ENCODE data around the gene SSBP3. TPM values are rescaled to one million over a fixed set of nuclear protein-coding genes. Genes with fewer than 3 reads are reported as not detected.

The SSBP3 gene
- total and polyA plus RNA-seq, 2 of the 13 experiments (the other 11 are each of a cell fraction or from before 2014, with no cell fraction given): 8.5 to 17.6 TPM

GRCh38 chr1:54207287-54207686 lies 198.9 kb downstream of the SSBP3 start:
- Histone ChIP-seq H3K27ac (ENCODE audit: extremely low read length, insufficient read depth, low read length) (no peak overlapping the region), H2AFZ (ENCODE audit: low read length) (no peak overlapping the region), H3K4me1 (ENCODE audit: insufficient read depth, low read length) (peaks cover 9% of the 10 kb centered on the region), H3K36me3 (replicated peaks in 1 of 2; ENCODE audit: control insufficient read depth in 1 of 2, insufficient read depth in 2 of 2, low read length in 2 of 2) (peaks cover 27 to 69% of the 10 kb centered on the region in 2 experiments), H4K20me1 (ENCODE audit: insufficient read depth, low read length) (no peaks in the 10 kb centered on the region), H3K4me2 (ENCODE audit: low read depth, low read length) (no peak overlapping the region), H3K9me3 (ENCODE audit: low read length) (no peaks in the 10 kb centered on the region), H3K4me3 (replicated peaks in 1 of 3; ENCODE audit: insufficient read depth in 1 of 3, low read depth in 2 of 3, low read length in 3 of 3) (no peak overlapping the region), H3K9ac (ENCODE audit: insufficient read depth, low read depth, low read length) (no peak overlapping the region), H3K79me2 (ENCODE audit: insufficient read depth, low read length) (peaks cover 10% of the 10 kb centered on the region), H3K27me3 (ENCODE audit: control insufficient read depth in 1 of 2, insufficient read depth in 2 of 2, low read length in 2 of 2) (no peaks in the 10 kb centered on the region)
- in situ Hi-C loops (cut with HindIII; ENCODE audit: extremely low pct_ligation_motif_present, low pct_unique_long_range_greater_than_20kb) (no loop called here), intact Hi-C loops (cut with micrococcal nuclease; ENCODE audit: unreplicated experiment) (loop anchor here (10.0 kb wide), 1 partner anchor 132 kb away; no protein-coding TSS in a partner anchor)
- no TSS peak for BruUV-seq (replicated peaks)
- ChIA-PET POLR2A (no interaction called here), CTCF (ENCODE audit: low intra/inter-chr PET ratio, low total read pairs) (no interaction called here)
- TF ChIP-seq PBX2 (CRISPR knock-in tag; IDR thresholded peaks at IDR 0.05): no peak
- TF ChIP-seq YY1 (IDR thresholded peaks at IDR 0.05; ENCODE audit: insufficient read depth, insufficient replicate concordance, low read depth, low read length): no peak
- no peak for TF ChIP-seq KMT2A (CRISPR knock-in tag; IDR thresholded peaks at IDR 0.05)
- no peak for TF ChIP-seq HNRNPL (IDR thresholded peaks at IDR 0.05; ENCODE audit: low read depth, low read length)
- TF ChIP-seq HOXA3 (CRISPR knock-in tag; IDR thresholded peaks at IDR 0.05): no peak
- no peak for TF ChIP-seq ZNF557 (CRISPR knock-in tag; IDR thresholded peaks at IDR 0.05)
- no peak for TF ChIP-seq ZNF253 (CRISPR knock-in tag; IDR thresholded peaks at IDR 0.05; ENCODE audit: borderline replicate concordance)
- TF ChIP-seq ZNF709 (CRISPR knock-in tag; IDR thresholded peaks at IDR 0.05): no peak
- TF ChIP-seq ZNF350 (CRISPR knock-in tag; IDR thresholded peaks at IDR 0.05; ENCODE audit: borderline replicate concordance, low read depth): no peak
- no peak for TF ChIP-seq ZNF780A (CRISPR knock-in tag; IDR thresholded peaks at IDR 0.05)
- TF ChIP-seq, protein P1, sequence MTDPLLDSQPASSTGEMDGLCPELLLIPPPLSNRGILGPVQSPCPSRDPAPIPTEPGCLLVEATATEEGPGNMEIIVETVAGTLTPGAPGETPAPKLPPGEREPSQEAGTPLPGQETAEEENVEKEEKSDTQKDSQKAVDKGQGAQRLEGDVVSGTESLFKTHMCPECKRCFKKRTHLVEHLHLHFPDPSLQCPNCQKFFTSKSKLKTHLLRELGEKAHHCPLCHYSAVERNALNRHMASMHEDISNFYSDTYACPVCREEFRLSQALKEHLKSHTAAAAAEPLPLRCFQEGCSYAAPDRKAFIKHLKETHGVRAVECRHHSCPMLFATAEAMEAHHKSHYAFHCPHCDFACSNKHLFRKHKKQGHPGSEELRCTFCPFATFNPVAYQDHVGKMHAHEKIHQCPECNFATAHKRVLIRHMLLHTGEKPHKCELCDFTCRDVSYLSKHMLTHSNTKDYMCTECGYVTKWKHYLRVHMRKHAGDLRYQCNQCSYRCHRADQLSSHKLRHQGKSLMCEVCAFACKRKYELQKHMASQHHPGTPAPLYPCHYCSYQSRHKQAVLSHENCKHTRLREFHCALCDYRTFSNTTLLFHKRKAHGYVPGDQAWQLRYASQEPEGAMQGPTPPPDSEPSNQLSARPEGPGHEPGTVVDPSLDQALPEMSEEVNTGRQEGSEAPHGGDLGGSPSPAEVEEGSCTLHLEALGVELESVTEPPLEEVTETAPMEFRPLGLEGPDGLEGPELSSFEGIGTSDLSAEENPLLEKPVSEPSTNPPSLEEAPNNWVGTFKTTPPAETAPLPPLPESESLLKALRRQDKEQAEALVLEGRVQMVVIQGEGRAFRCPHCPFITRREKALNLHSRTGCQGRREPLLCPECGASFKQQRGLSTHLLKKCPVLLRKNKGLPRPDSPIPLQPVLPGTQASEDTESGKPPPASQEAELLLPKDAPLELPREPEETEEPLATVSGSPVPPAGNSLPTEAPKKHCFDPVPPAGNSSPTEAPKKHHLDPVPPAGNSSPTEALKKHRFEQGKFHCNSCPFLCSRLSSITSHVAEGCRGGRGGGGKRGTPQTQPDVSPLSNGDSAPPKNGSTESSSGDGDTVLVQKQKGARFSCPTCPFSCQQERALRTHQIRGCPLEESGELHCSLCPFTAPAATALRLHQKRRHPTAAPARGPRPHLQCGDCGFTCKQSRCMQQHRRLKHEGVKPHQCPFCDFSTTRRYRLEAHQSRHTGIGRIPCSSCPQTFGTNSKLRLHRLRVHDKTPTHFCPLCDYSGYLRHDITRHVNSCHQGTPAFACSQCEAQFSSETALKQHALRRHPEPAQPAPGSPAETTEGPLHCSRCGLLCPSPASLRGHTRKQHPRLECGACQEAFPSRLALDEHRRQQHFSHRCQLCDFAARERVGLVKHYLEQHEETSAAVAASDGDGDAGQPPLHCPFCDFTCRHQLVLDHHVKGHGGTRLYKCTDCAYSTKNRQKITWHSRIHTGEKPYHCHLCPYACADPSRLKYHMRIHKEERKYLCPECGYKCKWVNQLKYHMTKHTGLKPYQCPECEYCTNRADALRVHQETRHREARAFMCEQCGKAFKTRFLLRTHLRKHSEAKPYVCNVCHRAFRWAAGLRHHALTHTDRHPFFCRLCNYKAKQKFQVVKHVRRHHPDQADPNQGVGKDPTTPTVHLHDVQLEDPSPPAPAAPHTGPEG (CRISPR knock-in tag; IDR thresholded peaks at IDR 0.05): no peak
- no peak for TF ChIP-seq JUNB (CRISPR knock-in tag; IDR thresholded peaks at IDR 0.05; ENCODE audit: borderline replicate concordance)
- no peak for TF ChIP-seq ZBTB44 (CRISPR knock-in tag; IDR thresholded peaks at IDR 0.05)
- no peak for TF ChIP-seq NFKBIZ (CRISPR knock-in tag; IDR thresholded peaks at IDR 0.05)
- TF ChIP-seq ZNF484 (CRISPR knock-in tag; IDR thresholded peaks at IDR 0.05; ENCODE audit: borderline replicate concordance, low read depth): no peak
- no peak for TF ChIP-seq ZNF468 (CRISPR knock-in tag; IDR thresholded peaks at IDR 0.05)
- TF ChIP-seq THYN1 (CRISPR knock-in tag; IDR thresholded peaks at IDR 0.05; ENCODE audit: borderline replicate concordance, low read depth): no peak
- WGBS (ENCODE audit: low lambda C conversion rate): 56% methylated on average over 1 of the region's 1 CpG
- FAIRE-seq: no peak
- no peak for DNase-seq (ENCODE audit: low spot score)
- no peak for ATAC-seq
